Measurements from ENCODE around the gene SNTB2.

The SNTB2 gene

GRCh38 chr16:69351309-69352027, 164.5 kb downstream of the SNTB2 start, which contains the start of gene TMED6:
Gene TMED6, minus strand, starts transcription at chr16:69351786. Its CDS starts 33 bp downstream, at chr16:69351753.
- H3K27ac ChIP-seq, result no peak within 1 kb of the TSS
- no peaks in the 10 kb centered on the region for H3K27me3 ChIP-seq
- no peaks in the 10 kb centered on the region for H3K9me3 ChIP-seq
- TF ChIP-seq CTCF (IDR thresholded peaks at IDR 0.05), result no peak
- intact Hi-C loops (cut with DNase I; ENCODE audit: low total_unique reads), result no loop called here
- H3K4me1 ChIP-seq, result no peaks in the 10 kb centered on the region
- no peak within 1 kb of the TSS for H3K4me3 ChIP-seq
- peaks cover 30 to 73% (median 37%) of the 10 kb centered on the region in 3 donors for H3K36me3 ChIP-seq
- DNase-seq, result no peak

Measured in tibial artery (tissue), 4 donors.